GM18508 (cell line): ENCODE measurements around the gene MSN.

Experiments used
- ATAC-seq: cut with Tn5 transposase; IDR thresholded peaks from one replicate; pipeline ENCODE4 v1.9.1; 2021; ENCODE audit warnings: moderate number of reproducible peaks; ENCODE audit not compliant: insufficient read depth, unreplicated experiment

The MSN gene

DNA sequence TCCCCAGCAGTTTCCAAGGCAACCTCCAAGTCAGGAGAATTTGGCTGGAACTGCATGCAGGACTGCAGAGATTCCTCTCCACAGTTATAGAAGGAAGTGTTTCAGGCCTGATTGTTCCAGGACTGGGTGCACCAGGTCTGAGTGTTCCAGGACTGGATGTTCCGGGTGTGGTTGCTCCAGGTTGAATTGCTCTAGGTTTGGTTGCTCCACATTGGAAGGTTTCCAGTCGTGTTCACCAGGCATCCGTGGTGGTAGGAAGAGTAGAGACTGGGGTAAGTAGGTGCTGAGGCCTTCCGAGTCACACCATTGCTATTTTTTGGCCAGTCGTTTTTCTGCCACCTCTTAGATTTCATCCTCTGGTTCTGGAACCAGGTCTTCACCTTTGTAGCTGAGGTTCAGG lies 105.4 kb downstream of the MSN start:
- ATAC-seq: no peak

DNA sequence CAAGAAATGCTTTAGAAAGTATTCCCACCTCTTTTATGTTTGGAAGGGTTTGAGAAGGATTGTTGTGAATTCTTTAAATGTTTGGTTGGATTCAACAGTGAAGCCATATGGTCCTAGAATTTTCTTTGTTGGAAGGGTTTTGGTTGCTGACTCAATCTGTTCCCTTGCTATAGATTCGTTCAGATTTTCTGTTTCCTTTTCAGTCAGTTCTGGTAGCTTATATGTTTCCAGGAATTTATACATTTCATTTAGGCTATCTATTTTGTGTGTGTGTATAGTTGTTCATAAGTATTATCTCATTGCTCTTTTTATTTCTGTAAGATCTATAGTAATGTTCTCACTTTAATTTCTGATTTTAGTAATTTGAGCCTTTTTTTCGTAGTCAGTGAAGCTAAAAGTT lies 114.4 kb downstream of the MSN start:
- ATAC-seq: no peak

DNA sequence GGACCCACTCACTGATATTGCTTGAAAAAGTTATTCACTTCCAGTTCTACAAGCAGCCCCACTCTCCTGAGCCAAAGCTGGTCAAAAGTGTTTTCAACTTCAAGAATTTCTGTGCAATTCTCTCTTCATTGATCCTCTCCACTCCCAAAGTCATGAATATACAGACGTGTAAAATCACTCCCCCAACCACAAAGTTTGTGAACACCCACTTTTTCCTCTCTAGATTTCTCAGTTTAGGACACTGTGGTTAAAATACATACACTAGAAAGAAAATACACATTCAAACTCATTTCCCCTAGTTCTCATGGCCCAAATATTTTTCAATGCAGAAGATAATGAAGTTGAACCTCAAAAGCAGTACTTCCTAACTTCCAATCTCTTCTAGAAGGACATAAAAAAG lies 116.3 kb downstream of the MSN start:
- ATAC-seq: no peak
